K562 (cell line): ENCODE measurements around the gene YPEL3. TPM values are rescaled to one million over a fixed set of nuclear protein-coding genes. Genes with fewer than 3 reads are reported as not detected.
A peak's percentile ranks its signal among the peaks of the same experiment; 100 is the strongest.

Source experiments
- ADNP ChIP-seq: fragments of 200-800 bp; sonication (Bioruptor generic); IDR thresholded peaks from 2 replicates; pipeline ENCODE4 v1.6.1; 2016; ENCODE audit warnings: missing genetic modification characterization, missing compliant biosample characterization
- ARID4B ChIP-seq: sonication (generic); formaldehyde crosslinking; IDR thresholded peaks from 2 replicates; pipeline ENCODE4 v1.8.0; 2022; ENCODE audit warnings: mild to moderate bottlenecking, missing genetic modification reagents
- CAMTA2 ChIP-seq: fragments of 250-450 bp; sonication (Bioruptor Pico); conservative IDR thresholded peaks from 2 replicates; pipeline ENCODE4 v1.5.1; 2022
- E2F4 ChIP-seq: sonication (generic); formaldehyde crosslinking; IDR thresholded peaks from 2 replicates; pipeline ENCODE4 v1.8.0; 2022; ENCODE audit warnings: mild to moderate bottlenecking, low read depth, missing genetic modification reagents
- ETS1 ChIP-seq: conservative IDR thresholded peaks from 2 replicates; pipeline ENCODE4 v1.6.1; 2011; ENCODE audit warnings: low read depth, mild to moderate bottlenecking, low read length; ENCODE audit not compliant: control insufficient read depth
- FOXA1 ChIP-seq: fragments of 450-650 bp; IDR thresholded peaks from 2 replicates; pipeline ENCODE4 v1.6.1; 2016; ENCODE audit warnings: mild to moderate bottlenecking, borderline replicate concordance
- LARP7 ChIP-seq: fragments of 450-650 bp; IDR thresholded peaks from 2 replicates; pipeline ENCODE4 v1.6.1; 2016
- PATZ1 ChIP-seq: fragments of 250-450 bp; sonication (Bioruptor Pico); IDR thresholded peaks from 2 replicates; pipeline ENCODE4 v1.5.0; 2020; ENCODE audit warnings: mild to moderate bottlenecking, borderline replicate concordance
- PTTG1 ChIP-seq: fragments of 450-650 bp; IDR thresholded peaks from 2 replicates; pipeline ENCODE4 v1.6.1; 2016; ENCODE audit warnings: low read depth, mild to moderate bottlenecking, missing genetic modification characterization, missing compliant biosample characterization
- PYGO2 ChIP-seq: fragments of 450-650 bp; IDR thresholded peaks from 2 replicates; pipeline ENCODE4 v1.6.1; 2016; ENCODE audit warnings: mild to moderate bottlenecking, missing genetic modification characterization, moderate library complexity, missing compliant biosample characterization
- RBBP5 ChIP-seq: fragments of 200-600 bp; sonication (generic); IDR thresholded peaks from 2 replicates; pipeline ENCODE4 v1.6.1; 2012; ENCODE audit warnings: borderline replicate concordance, mild to moderate bottlenecking, low read length, control low read depth, inconsistent platforms; ENCODE audit not compliant: insufficient read depth, poor library complexity, severe bottlenecking
- SAFB ChIP-seq: fragments of 200-400 bp; formaldehyde crosslinking; IDR thresholded peaks from 2 replicates; pipeline ENCODE4 v1.6.1; 2017; ENCODE audit warnings: low read depth, low read length, borderline replicate concordance
- SMARCA4 ChIP-seq: fragments of 450-650 bp; IDR thresholded peaks from 2 replicates; pipeline ENCODE4 v1.6.1; 2016
- SNIP1 ChIP-seq: fragments of 450-650 bp; IDR thresholded peaks from 2 replicates; pipeline ENCODE4 v1.7.1; 2017; ENCODE audit warnings: low read depth, mild to moderate bottlenecking
- TAF1 ChIP-seq: IDR thresholded peaks from 2 replicates; pipeline ENCODE4 v1.6.1; 2011; ENCODE audit warnings: mild to moderate bottlenecking, low read length, moderate library complexity; ENCODE audit not compliant: insufficient read depth, control insufficient read depth, severe bottlenecking; ENCODE audit errors: extremely low read depth
- TRIM24 ChIP-seq, 2 experiments: fragments of 450-650 bp; IDR thresholded peaks; 2 replicates each; pipeline ENCODE4 v1.6.1; 2016
- ZBED1 ChIP-seq: IDR thresholded peaks from 2 replicates; pipeline ENCODE4 v1.6.1; 2014
- polyA plus RNA-seq, 8 experiments: library from polyadenylated mRNA; depleted of rRNA in 4 of 8; stranded (reverse) in 5 of 8; unstranded in 3 of 8; fragments of >200 nt; fragmentation: Nextera tagmentation in 2 of 8; fragmentation: Illumina TruSeq in 1 of 8; extraction: Ambion mirVana in 2 of 8; extraction: Trizol in 1 of 8; gene quantifications; 2 replicates each; pipeline versions ENCODE4 v1.2.1 to v1.2.3, GENCODE V29; 2011 to 2014; ENCODE audit warnings: inconsistent platforms in 1 of 8, missing spikeins in 1 of 8
- total RNA-seq, 7 experiments: library from RNA; depleted of rRNA in 6 of 7; stranded (reverse); fragments of >200 nt in 6 of 7; fragmentation: Illumina TruSeq in 2 of 7; extraction: Trizol in 2 of 7; gene quantifications; 2 replicates each; pipeline versions ENCODE4 v1.2.1 to v1.2.3, GENCODE V29; 2011 to 2021; ENCODE audit warnings: low replicate concordance in 1 of 7

The YPEL3 gene
- total and polyA plus RNA-seq, 9 of the 15 experiments (the other 6 are each of a cell fraction or from before 2014, with no cell fraction given), result 0.41 to 15.0 (median 2.9) TPM

GRCh38 chr16:30065102-30065942 is 30.7 kb downstream of the YPEL3 start, which contains the start of gene ALDOA (continued):
- TF ChIP-seq ETS1 (no peak; the same call in none of the 2 replicates), CAMTA2 (CRISPR knock-in tag) (no peak), RBBP5 (peak; percentile 86), SMARCA4 (no peak), ARID4B (CRISPR knock-in tag) (peak; percentile 92), ZBED1 (peak; percentile 74; the same call in 1 of the 2 replicates), SAFB (0 out of 2 replicates have a peak, but pooled peaks have one; percentile 49), PYGO2 (tag) (no peak), PTTG1 (tag) (no peak), SNIP1 (no peak), PATZ1 (CRISPR knock-in tag) (peak; percentile 61; the same call in 1 of the 2 replicates), ADNP (tag) (no peak), E2F4 (CRISPR knock-in tag) (0 out of 2 replicates have a peak, but pooled peaks have one; percentile 42), TAF1 (peak; percentile 78), FOXA1 (no peak), TRIM24 (IDR thresholded peaks at IDR 0.05) (peak in 1 of 2 experiments; percentile 65; a peak in 2 of 4 replicates), LARP7 (no peak; the same call in 1 of the 2 replicates)
